HEK293 (cell line): ENCODE measurements around the gene GET3.

Source experiments
- GLIS2 ChIP-seq: fragments of 450-650 bp; formaldehyde crosslinking; IDR thresholded peaks from 2 replicates; pipeline ENCODE4 v1.5.1; 2016; ENCODE audit warnings: missing biosample characterization, missing genetic modification characterization
- HOXD13 ChIP-seq: sonication (generic); formaldehyde crosslinking; IDR thresholded peaks from 2 replicates; pipeline ENCODE4 v1.8.0; 2022; ENCODE audit warnings: missing genetic modification reagents, borderline replicate concordance
- INSM2 ChIP-seq: fragments of 450-650 bp; formaldehyde crosslinking; IDR thresholded peaks from 2 replicates; pipeline ENCODE4 v1.5.1; 2016; ENCODE audit warnings: missing biosample characterization, missing genetic modification characterization
- KLF10 ChIP-seq: fragments of 450-650 bp; IDR thresholded peaks from 2 replicates; pipeline ENCODE4 v1.5.1; 2018; ENCODE audit warnings: missing biosample characterization, mild to moderate bottlenecking, missing genetic modification characterization
- KLF8 ChIP-seq: fragments of 450-650 bp; formaldehyde crosslinking; IDR thresholded peaks from 2 replicates; pipeline ENCODE4 v1.5.1; 2016; ENCODE audit warnings: missing biosample characterization, missing genetic modification characterization
- OSR2 ChIP-seq: fragments of 450-650 bp; formaldehyde crosslinking; IDR thresholded peaks from 2 replicates; pipeline ENCODE4 v1.5.1; 2016; ENCODE audit warnings: missing biosample characterization, missing genetic modification characterization
- PBX3 ChIP-seq: sonication (generic); formaldehyde crosslinking; IDR thresholded peaks from 2 replicates; pipeline ENCODE4 v1.8.1; 2022; ENCODE audit warnings: mild to moderate bottlenecking, moderate library complexity, missing genetic modification reagents
- ZBTB10 ChIP-seq: fragments of 450-650 bp; formaldehyde crosslinking; IDR thresholded peaks from 2 replicates; pipeline ENCODE4 v1.5.1; 2016; ENCODE audit warnings: missing biosample characterization, missing genetic modification characterization
- ZNF148 ChIP-seq: fragments of 450-650 bp; formaldehyde crosslinking; IDR thresholded peaks from 2 replicates; pipeline ENCODE4 v1.5.0; 2017; ENCODE audit warnings: missing biosample characterization, missing genetic modification characterization, borderline replicate concordance
- ZNF155 ChIP-seq: fragments of 450-650 bp; formaldehyde crosslinking; IDR thresholded peaks from 2 replicates; pipeline ENCODE4 v1.5.1; 2016; ENCODE audit warnings: missing biosample characterization, missing genetic modification characterization
- ZNF184 ChIP-seq: fragments of 450-650 bp; IDR thresholded peaks from 2 replicates; pipeline ENCODE4 v1.5.1; 2018; ENCODE audit warnings: missing biosample characterization, mild to moderate bottlenecking, missing genetic modification characterization
- ZNF2 ChIP-seq: fragments of 450-650 bp; formaldehyde crosslinking; IDR thresholded peaks from 2 replicates; pipeline ENCODE4 v1.5.1; 2016; ENCODE audit warnings: missing biosample characterization, missing genetic modification characterization
- ZNF221 ChIP-seq: fragments of 450-650 bp; formaldehyde crosslinking; IDR thresholded peaks from 2 replicates; pipeline ENCODE4 v1.5.1; 2017; ENCODE audit warnings: missing biosample characterization, missing genetic modification characterization, borderline replicate concordance
- ZNF280D ChIP-seq: fragments of 450-650 bp; formaldehyde crosslinking; IDR thresholded peaks from 2 replicates; pipeline ENCODE4 v1.5.1; 2016; ENCODE audit warnings: missing biosample characterization, missing genetic modification characterization
- ZNF335 ChIP-seq: fragments of 450-650 bp; formaldehyde crosslinking; conservative IDR thresholded peaks from 2 replicates; pipeline ENCODE4 v1.5.1; 2016; ENCODE audit warnings: missing biosample characterization, missing genetic modification characterization
- ZNF501 ChIP-seq: fragments of 450-650 bp; formaldehyde crosslinking; IDR thresholded peaks from 2 replicates; pipeline ENCODE4 v1.5.1; 2016; ENCODE audit warnings: missing biosample characterization, missing genetic modification characterization
- ZNF513 ChIP-seq: fragments of 450-650 bp; IDR thresholded peaks from 2 replicates; pipeline ENCODE4 v1.5.1; 2018; ENCODE audit warnings: missing biosample characterization, missing genetic modification characterization
- ZNF585B ChIP-seq: fragments of 450-650 bp; formaldehyde crosslinking; IDR thresholded peaks from 2 replicates; pipeline ENCODE4 v1.5.1; 2016; ENCODE audit warnings: missing biosample characterization, missing genetic modification characterization
- ZNF629 ChIP-seq: fragments of 450-650 bp; formaldehyde crosslinking; IDR thresholded peaks from 2 replicates; pipeline ENCODE4 v1.5.1; 2017; ENCODE audit warnings: missing biosample characterization, missing genetic modification characterization
- ZNF837 ChIP-seq: fragments of 450-650 bp; formaldehyde crosslinking; IDR thresholded peaks from 2 replicates; pipeline ENCODE4 v1.5.1; 2016; ENCODE audit warnings: missing biosample characterization, missing genetic modification characterization
- ZSCAN23 ChIP-seq: fragments of 450-650 bp; formaldehyde crosslinking; IDR thresholded peaks from 2 replicates; pipeline ENCODE4 v1.5.1; 2016; ENCODE audit warnings: missing biosample characterization, missing genetic modification characterization
- ZSCAN30 ChIP-seq: fragments of 450-650 bp; IDR thresholded peaks from 2 replicates; pipeline ENCODE4 v1.5.1; 2018; ENCODE audit warnings: missing biosample characterization, mild to moderate bottlenecking, missing genetic modification characterization, moderate library complexity
- ZSCAN4 ChIP-seq: fragments of 450-650 bp; formaldehyde crosslinking; IDR thresholded peaks from 2 replicates; pipeline ENCODE4 v1.5.1; 2017; ENCODE audit warnings: missing biosample characterization, missing genetic modification characterization

Gene GET3

GRCh38 chr19:12736995-12737834 is at the start of gene GET3 (continued):
- TF ChIP-seq ZSCAN4 (tag by site-specific recombination) (peak; percentile 38; the same call in 1 of the 2 replicates), ZNF184 (tag by site-specific recombination) (no peak), ZNF513 (tag by site-specific recombination) (peak; percentile 54; the same call in 1 of the 2 replicates), ZNF629 (tag by site-specific recombination) (peak; percentile 55), KLF10 (tag by site-specific recombination) (peak; percentile 82), KLF8 (tag by site-specific recombination) (peak; percentile 85), ZNF148 (tag by site-specific recombination) (no peak), ZNF335 (peak; percentile 84), ZSCAN23 (tag by site-specific recombination) (no peak), ZNF221 (no peak), HOXD13 (CRISPR knock-in tag) (no peak), OSR2 (tag by site-specific recombination) (peak; percentile 20; the same call in 1 of the 2 replicates), ZNF501 (tag by site-specific recombination) (peak; percentile 65; the same call in 1 of the 2 replicates), ZSCAN30 (0 out of 2 replicates have a peak, but pooled peaks have one; percentile 50), ZNF280D (tag by site-specific recombination) (no peak), ZNF2 (tag by site-specific recombination) (peak; percentile 69), ZNF585B (tag by site-specific recombination) (no peak), GLIS2 (0 out of 2 replicates have a peak, but pooled peaks have one; percentile 9), ZNF155 (tag by site-specific recombination) (no peak), PBX3 (CRISPR knock-in tag) (no peak), INSM2 (tag by site-specific recombination) (peak; percentile 63; the same call in 1 of the 2 replicates), ZBTB10 (tag by site-specific recombination) (no peak), ZNF837 (tag by site-specific recombination) (no peak)
